Neural crest cell (in vitro differentiated cells): ENCODE data around the gene TMEM51. TPM values are rescaled to one million over a fixed set of nuclear protein-coding genes. Genes with fewer than 3 reads are reported as not detected.
A peak's percentile ranks its signal among the peaks of the same experiment; 100 is the strongest.

Experiments used
- DNase-seq: peaks from one replicate; pipeline ENCODE4 v3.0.0; 2021; ENCODE audit warnings: low read depth, mixed read lengths, low spot score
- H3K27ac Mint-ChIP-seq: one replicate; pipeline ENCODE4 v1.8.0; 2021; ENCODE audit warnings: mild to moderate bottlenecking, mixed read lengths; ENCODE audit not compliant: unreplicated experiment
- H3K27me3 Mint-ChIP-seq: 2 replicates; pipeline ENCODE4 v1.8.0; 2021; ENCODE audit warnings: low read depth, mild to moderate bottlenecking, mixed read lengths
- H3K36me3 Mint-ChIP-seq: 2 replicates; pipeline ENCODE4 v1.8.0; 2021; ENCODE audit warnings: low read depth, mild to moderate bottlenecking, mixed read lengths
- H3K4me1 Mint-ChIP-seq: 2 replicates; pipeline ENCODE4 v1.8.0; 2021; ENCODE audit warnings: mixed read lengths
- H3K4me3 Mint-ChIP-seq: one replicate; pipeline ENCODE4 v1.8.0; 2021; ENCODE audit warnings: mild to moderate bottlenecking, mixed read lengths
- H3K9me3 Mint-ChIP-seq: 2 replicates; pipeline ENCODE4 v1.8.0; 2021; ENCODE audit warnings: mixed read lengths
- total RNA-seq: library from RNA; stranded (reverse); gene quantifications from 2 replicates; pipeline ENCODE4 v1.2.1, GENCODE V29; 2021
- TF ChIP-seq, protein P1 (sequence below): fragments of 200-600 bp; sonication (generic); conservative IDR thresholded peaks from 2 replicates; pipeline ENCODE4 v1.5.0; 2021; ENCODE audit warnings: antibody characterized with exemption, mild to moderate bottlenecking

TMEM51 gene
- total RNA-seq, 1 donor from 2014 or later, result 6.7 TPM

DNA sequence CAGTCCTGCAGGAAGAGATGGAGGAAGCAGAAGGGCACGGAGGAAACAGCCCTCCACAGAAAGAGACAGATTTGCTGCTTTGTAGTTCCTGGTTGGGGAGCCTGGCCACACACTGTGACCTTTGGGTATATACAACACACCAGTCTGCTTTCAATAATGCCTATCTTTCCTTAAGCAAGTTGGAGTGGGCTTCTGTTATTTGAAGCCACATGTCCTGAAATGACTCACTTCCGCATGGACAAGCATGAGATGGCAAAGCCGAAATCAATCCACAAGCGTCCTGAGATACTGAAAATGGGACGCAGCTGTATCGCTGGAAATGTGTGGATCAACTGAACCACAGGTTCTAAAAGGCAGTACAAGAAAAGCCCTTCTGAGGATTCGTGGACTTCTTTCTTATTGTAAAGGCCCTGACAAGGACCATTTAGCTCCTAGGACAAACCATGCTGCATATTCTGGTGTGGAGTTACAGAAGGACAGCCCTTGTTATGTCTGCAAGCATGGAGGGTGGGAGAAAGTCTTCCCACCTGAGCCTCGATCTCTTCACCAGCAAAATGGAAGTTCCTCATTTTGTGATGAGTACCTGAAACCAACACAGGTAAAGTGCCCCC is 70.8 kb downstream of the TMEM51 start:
- Mint-ChIP-seq H3K27me3 (no peaks in the 10 kb centered on the region), H3K4me1 (peaks cover 15% of the 10 kb centered on the region), H3K4me3 (peak overlapping the region; percentile 12), H3K36me3 (peaks cover 11% of the 10 kb centered on the region), H3K27ac (peak overlapping the region; percentile 72), H3K9me3 (no peaks in the 10 kb centered on the region)
- TF ChIP-seq, protein P1, sequence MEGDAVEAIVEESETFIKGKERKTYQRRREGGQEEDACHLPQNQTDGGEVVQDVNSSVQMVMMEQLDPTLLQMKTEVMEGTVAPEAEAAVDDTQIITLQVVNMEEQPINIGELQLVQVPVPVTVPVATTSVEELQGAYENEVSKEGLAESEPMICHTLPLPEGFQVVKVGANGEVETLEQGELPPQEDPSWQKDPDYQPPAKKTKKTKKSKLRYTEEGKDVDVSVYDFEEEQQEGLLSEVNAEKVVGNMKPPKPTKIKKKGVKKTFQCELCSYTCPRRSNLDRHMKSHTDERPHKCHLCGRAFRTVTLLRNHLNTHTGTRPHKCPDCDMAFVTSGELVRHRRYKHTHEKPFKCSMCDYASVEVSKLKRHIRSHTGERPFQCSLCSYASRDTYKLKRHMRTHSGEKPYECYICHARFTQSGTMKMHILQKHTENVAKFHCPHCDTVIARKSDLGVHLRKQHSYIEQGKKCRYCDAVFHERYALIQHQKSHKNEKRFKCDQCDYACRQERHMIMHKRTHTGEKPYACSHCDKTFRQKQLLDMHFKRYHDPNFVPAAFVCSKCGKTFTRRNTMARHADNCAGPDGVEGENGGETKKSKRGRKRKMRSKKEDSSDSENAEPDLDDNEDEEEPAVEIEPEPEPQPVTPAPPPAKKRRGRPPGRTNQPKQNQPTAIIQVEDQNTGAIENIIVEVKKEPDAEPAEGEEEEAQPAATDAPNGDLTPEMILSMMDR, result no peak
- DNase-seq, result no peak

DNA sequence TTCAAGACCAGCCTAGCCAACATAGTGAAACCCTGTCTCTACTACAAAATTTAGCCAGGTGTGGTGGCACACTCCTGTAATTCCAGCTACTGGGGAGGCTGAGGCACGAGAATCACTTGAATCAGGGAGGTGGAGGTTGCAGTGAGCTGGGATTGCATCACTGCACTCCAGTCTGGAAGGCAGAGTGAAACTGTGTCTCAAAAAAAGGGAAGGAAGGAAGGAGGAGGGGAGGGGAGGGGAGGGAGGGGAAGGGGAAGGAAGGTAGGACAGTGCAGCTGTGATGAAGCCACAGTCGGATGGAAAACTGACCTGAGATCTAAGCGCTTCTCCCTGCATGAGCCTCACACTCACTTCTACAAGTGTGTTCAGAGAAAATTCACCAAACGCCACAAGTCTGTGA is 71.4 kb downstream of the TMEM51 start:
- Mint-ChIP-seq H3K4me1 (peaks cover 15% of the 10 kb centered on the region), H3K4me3 (peak overlapping the region; percentile 12), H3K27me3 (no peaks in the 10 kb centered on the region), H3K9me3 (no peaks in the 10 kb centered on the region), H3K36me3 (peaks cover 10% of the 10 kb centered on the region), H3K27ac (no peak overlapping the region)
- TF ChIP-seq, protein P1, result no peak
- DNase-seq, result no peak

DNA sequence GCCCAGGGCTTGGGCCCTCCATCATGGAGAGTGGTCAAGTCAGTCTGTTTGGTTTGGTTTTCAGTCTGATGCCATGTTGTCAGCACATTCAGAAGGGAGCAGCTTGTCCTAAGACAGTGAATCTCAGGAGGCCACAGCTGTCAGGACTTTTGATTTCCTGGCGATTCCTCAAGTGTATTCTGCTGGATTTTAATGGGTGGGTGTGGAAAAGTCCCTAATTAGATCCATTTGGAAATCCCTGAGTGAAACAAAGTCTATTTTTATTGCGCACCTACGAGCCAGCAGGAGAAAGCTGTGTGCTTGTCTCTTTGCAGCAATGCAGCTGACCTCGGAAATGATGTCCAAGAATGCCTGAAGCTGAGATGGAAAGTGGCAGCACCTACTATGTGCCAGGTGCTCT is 71.9 kb downstream of the TMEM51 start:
- Mint-ChIP-seq H3K4me3 (no peak overlapping the region), H3K36me3 (peaks cover 8% of the 10 kb centered on the region), H3K4me1 (peaks cover 15% of the 10 kb centered on the region), H3K9me3 (no peaks in the 10 kb centered on the region), H3K27me3 (no peaks in the 10 kb centered on the region), H3K27ac (no peak overlapping the region)
- no peak for DNase-seq
- TF ChIP-seq, protein P1, result no peak

DNA sequence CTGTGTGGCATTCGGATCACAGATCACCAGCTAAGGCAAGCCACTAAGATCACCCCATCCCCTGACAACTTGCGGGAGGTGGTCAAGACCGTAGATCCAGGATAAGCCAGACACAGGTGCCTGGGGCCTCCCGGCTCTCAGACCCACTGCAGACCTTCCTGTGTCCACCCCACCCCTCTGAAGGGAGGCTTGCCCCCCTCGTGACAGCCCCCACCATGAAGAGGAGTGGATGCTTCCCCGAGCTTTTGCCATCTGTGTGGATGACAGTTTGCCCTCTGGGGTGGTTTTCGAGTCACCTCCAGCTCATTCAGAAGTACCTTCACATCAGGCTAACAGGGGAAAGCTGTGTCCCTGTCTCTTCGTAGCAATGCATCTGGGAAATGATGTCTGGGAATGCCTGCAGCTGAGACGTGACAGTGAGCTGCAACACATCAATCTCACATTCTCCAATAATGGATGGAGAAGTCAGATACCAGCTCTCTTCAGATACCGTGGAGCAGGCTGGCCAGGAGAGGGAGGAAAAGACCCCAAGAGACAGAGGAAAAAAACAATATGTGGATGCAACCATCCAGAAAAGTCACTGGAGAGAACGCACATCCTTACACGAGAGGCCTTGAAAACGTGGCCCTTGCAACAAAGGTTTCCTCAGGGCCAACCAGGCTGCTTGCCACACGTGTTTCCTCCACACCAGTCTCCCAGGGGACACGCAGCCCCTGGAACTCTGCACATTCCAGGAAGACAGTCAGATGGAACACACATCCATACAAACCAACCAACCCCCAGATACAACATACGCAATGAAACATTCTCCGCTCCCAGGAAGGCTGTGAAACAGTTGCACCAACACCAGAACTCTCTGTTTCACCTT is 73.1 kb downstream of the TMEM51 start:
- Mint-ChIP-seq H3K27me3 (no peaks in the 10 kb centered on the region), H3K27ac (no peak overlapping the region), H3K36me3 (no peaks in the 10 kb centered on the region), H3K9me3 (no peaks in the 10 kb centered on the region), H3K4me1 (peaks cover 15% of the 10 kb centered on the region), H3K4me3 (no peak overlapping the region)
- no peak for DNase-seq
- TF ChIP-seq, protein P1, result no peak

DNA sequence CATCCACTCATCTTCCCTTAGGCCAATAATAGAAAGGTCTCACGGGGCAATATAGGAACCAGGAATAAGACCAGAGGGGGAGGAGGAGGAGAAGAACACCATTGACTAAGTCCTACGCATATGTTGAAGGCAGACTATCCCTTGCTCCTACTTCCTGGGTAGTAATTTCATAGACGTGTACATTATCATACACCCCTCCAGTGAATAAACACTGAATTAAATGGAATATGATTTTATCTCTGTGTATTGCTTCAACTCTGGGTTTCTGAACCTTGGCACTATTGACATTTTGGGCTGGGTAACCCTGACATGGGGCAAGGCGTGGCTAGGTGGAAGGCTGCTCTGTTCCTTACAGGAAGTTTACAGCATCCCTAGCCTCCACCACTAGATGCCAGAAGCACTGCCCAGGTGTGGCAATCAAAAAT is 76.2 kb downstream of the TMEM51 start:
- Mint-ChIP-seq H3K9me3 (no peaks in the 10 kb centered on the region), H3K4me1 (peaks cover 5% of the 10 kb centered on the region), H3K27ac (no peak overlapping the region), H3K36me3 (no peaks in the 10 kb centered on the region), H3K27me3 (no peaks in the 10 kb centered on the region), H3K4me3 (no peak overlapping the region)
- DNase-seq, result no peak
- TF ChIP-seq, protein P1, result no peak
